H1 (cell line): ENCODE results near the gene IFITM10.

Experiments used
- MAX ChIP-seq: IDR thresholded peaks from 2 replicates; pipeline ENCODE4 v1.6.1; 2012; ENCODE audit warnings: inconsistent platforms
- POLR2A ChIP-seq, 2 experiments: IDR thresholded peaks; 1 replicate in 1 of 2; 2 replicates in 1 of 2; pipeline ENCODE4 v1.6.1; 2011; ENCODE audit warnings: low read depth in 2 of 2, low read length in 2 of 2, mild to moderate bottlenecking in 2 of 2; ENCODE audit errors: control extremely low read depth in 1 of 2
- SP1 ChIP-seq: IDR thresholded peaks from 2 replicates; pipeline ENCODE4 v1.6.1; 2011; ENCODE audit warnings: low read depth, low read length

GRCh38 chr11:1783725-1784529 is 33.5 kb upstream of the IFITM10 start:
- TF ChIP-seq MAX (no peak), SP1 (no peak), POLR2A (IDR thresholded peaks at IDR 0.05; ENCODE audit: control extremely low read depth in 1 of 2, low read depth in 2 of 2, low read length in 2 of 2) (no peak)
